Mucosa of descending colon (tissue), 3 donors: ENCODE data around the gene CTAGE1. TPM values are rescaled to one million over a fixed set of nuclear protein-coding genes. Genes with fewer than 3 reads are reported as not detected.

ENCODE experiments used
- ATAC-seq: fragments of 200-7000 bp; cut with Tn5 transposase; one replicate; pipeline ENCODE4 v1.9.1; 2020; ENCODE audit warnings: mild to moderate bottlenecking, moderate library complexity
- DNase-seq, 3 donors: peaks; one replicate each; pipeline ENCODE4 v3.0.0-alpha.2; 2020
- H3K36me3 ChIP-seq: fragments of 200-600 bp; one replicate; pipeline ENCODE4 v1.8.0; 2021; ENCODE audit warnings: low read depth, mild to moderate bottlenecking
- H3K4me1 ChIP-seq: fragments of 200-600 bp; one replicate; pipeline ENCODE4 v1.8.0; 2021; ENCODE audit warnings: low read depth, mild to moderate bottlenecking
- H3K4me3 ChIP-seq: fragments of 200-600 bp; one replicate; pipeline ENCODE4 v1.8.0; 2021; ENCODE audit warnings: mild to moderate bottlenecking
- H3K9me3 ChIP-seq: fragments of 200-600 bp; one replicate; pipeline ENCODE4 v1.8.0; 2021; ENCODE audit warnings: mild to moderate bottlenecking
- intact Hi-C, 2 donors: fragments of 100-400 bp; cut with DNase I in 1 of 2; cut with micrococcal nuclease in 1 of 2; formaldehyde crosslinking; loops; one replicate each; pipeline versions ENCODE4 v1.11.0 to v1.11.1; 2022; cut with DNase I, micrococcal nuclease
- total RNA-seq, 3 donors: library from RNA; stranded (reverse); fragmentation: NEBNext Ultra II Directional in 2 of 3; extraction: Animal tissue kit (Norgen Biotek cat#: 25700) in 2 of 3; gene quantifications; one replicate each; pipeline versions ENCODE4 v1.2.1 to v1.2.4, GENCODE V29; 2021 to 2023
- TF ChIP-seq, protein P1 (sequence below): fragments of 200-600 bp; IDR thresholded peaks from one replicate; pipeline ENCODE4 v1.8.0; 2022; ENCODE audit warnings: antibody characterized with exemption, mild to moderate bottlenecking
- donor health status: DM: no; HTN: no; CAD: no; lungs with moderate emphysema.
- donor health status: DM: no; HTN: no; CAD: no.
- donor health status: DM: no; HTN: yes; CAD: no.

Gene CTAGE1
- total RNA-seq, 3 donors from 2014 or later, result not detected

DNA sequence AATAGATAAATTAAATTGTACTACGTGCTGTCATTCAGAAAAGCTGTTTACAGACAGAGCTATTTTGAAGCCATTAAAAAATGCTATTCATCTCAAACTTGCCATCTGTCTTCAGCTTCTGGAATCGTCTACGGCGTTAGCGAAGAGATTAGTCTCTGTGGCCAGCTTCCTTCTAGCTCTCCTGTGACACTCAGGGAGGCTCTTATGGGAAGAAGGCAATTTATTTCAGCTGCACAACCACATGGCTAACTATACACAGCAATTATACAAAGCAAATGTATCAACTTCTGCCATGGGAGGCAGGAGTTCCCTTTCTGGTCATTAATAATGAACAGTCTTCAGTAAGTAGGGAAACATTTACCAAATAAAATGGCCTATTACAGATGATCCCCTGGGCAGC lies 6.3 kb downstream of the CTAGE1 start:
- Histone ChIP-seq H3K4me3 (no peak overlapping the region), H3K36me3 (no peaks in the 10 kb centered on the region), H3K9me3 (no peaks in the 10 kb centered on the region), H3K4me1 (no peaks in the 10 kb centered on the region)
- TF ChIP-seq, protein P1, sequence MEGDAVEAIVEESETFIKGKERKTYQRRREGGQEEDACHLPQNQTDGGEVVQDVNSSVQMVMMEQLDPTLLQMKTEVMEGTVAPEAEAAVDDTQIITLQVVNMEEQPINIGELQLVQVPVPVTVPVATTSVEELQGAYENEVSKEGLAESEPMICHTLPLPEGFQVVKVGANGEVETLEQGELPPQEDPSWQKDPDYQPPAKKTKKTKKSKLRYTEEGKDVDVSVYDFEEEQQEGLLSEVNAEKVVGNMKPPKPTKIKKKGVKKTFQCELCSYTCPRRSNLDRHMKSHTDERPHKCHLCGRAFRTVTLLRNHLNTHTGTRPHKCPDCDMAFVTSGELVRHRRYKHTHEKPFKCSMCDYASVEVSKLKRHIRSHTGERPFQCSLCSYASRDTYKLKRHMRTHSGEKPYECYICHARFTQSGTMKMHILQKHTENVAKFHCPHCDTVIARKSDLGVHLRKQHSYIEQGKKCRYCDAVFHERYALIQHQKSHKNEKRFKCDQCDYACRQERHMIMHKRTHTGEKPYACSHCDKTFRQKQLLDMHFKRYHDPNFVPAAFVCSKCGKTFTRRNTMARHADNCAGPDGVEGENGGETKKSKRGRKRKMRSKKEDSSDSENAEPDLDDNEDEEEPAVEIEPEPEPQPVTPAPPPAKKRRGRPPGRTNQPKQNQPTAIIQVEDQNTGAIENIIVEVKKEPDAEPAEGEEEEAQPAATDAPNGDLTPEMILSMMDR, result no peak
- intact Hi-C loops, result no loop called here
- no peak for DNase-seq
- ATAC-seq, result no peak

DNA sequence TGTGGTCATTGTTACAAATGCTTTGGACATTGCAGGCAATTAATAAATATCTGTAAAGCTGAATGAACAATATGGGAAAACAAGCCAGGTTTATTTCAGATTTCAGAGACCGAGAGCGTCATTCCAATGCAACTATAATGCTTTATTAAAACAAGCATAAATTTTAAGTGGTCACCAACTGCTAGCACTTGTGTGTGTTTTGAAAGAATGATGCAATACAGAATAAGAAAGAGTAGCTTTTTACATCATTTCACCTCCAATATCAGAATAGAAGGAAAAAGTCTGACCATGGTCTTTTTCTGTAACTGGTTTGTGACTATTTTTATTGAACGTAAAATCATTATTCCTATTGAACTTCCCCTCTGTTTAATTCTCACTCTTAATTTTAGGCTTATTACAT lies 7.6 kb downstream of the CTAGE1 start:
- no peaks in the 10 kb centered on the region for H3K4me1 ChIP-seq
- TF ChIP-seq, protein P1, result no peak
- intact Hi-C loops, result no loop called here
- DNase-seq (no peak), ATAC-seq (no peak)
- H3K4me3 ChIP-seq, result no peak overlapping the region
- peaks cover 2% of the 10 kb centered on the region for H3K9me3 ChIP-seq
- no peaks in the 10 kb centered on the region for H3K36me3 ChIP-seq

DNA sequence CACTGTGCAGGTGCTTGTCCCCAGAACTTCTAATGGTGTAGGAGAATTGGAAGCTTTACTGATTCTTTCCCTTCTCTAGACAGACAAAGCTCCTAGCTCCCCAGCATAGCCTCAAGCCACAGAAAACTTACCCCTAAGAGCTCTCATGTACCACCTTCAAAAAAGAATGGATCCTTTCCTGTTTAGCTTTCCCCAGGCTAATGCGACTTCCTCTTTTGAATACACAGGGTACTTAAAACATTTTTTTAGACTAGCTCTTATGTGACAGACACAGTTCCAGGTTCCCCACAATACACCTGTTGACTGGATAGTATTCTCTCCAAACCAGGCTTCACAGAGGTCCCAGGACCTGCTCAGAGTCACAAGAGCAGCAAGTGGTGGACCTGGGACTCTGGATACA lies 8.3 kb downstream of the CTAGE1 start:
- H3K9me3 ChIP-seq, result peaks cover 2% of the 10 kb centered on the region
- TF ChIP-seq, protein P1, result no peak
- no peaks in the 10 kb centered on the region for H3K4me1 ChIP-seq
- intact Hi-C loops, result no loop called here
- DNase-seq (no peak), ATAC-seq (no peak)
- H3K4me3 ChIP-seq, result no peak overlapping the region
- H3K36me3 ChIP-seq, result no peaks in the 10 kb centered on the region

DNA sequence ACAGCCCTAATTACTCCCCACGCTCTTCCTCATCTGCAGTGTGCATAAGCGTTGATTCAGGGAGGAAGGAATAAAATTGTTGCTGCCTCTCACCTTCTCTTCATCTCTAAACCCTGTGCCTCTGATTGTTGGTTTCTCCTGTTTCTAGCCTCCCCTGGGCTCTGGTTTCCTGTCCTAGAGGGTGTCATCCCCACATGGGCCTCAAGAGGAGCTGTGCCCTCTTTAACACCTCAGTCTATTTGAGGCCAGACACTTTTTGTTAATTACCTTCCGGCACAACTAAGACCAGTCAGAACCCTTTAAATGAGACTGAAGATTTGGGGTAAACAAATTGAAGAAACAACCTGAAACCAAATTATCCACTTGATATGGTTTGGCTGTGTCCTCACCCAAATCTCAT lies 9.7 kb downstream of the CTAGE1 start:
- DNase-seq, result no peak
- intact Hi-C loops, result no loop called here
- Histone ChIP-seq H3K36me3 (no peaks in the 10 kb centered on the region), H3K4me3 (no peak overlapping the region), H3K9me3 (peaks cover 2% of the 10 kb centered on the region), H3K4me1 (no peaks in the 10 kb centered on the region)
- no peak for ATAC-seq
- TF ChIP-seq, protein P1, result no peak

DNA sequence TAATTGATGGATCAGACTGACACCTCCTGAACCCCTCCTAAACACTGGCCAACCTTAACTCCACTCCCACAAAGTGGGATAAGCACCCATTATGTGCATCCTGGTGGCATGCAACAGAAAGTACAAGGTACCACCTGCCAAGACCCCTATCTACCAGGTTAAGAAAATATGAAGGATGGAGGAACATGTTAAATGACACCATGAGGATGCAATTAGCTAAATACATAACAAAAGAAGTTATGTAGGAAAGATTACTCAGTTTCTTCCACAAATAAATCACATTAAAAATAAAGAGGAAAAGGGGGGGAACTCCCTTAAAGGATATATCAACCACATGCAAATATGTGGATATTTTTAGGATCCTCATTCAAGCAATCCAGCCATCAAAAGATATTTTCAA lies 12.6 kb downstream of the CTAGE1 start:
- Histone ChIP-seq H3K9me3 (peaks cover 2% of the 10 kb centered on the region), H3K36me3 (no peaks in the 10 kb centered on the region), H3K4me3 (no peak overlapping the region), H3K4me1 (no peaks in the 10 kb centered on the region)
- ATAC-seq (no peak), DNase-seq (no peak)
- intact Hi-C loops, result no loop called here
- TF ChIP-seq, protein P1, result no peak

DNA sequence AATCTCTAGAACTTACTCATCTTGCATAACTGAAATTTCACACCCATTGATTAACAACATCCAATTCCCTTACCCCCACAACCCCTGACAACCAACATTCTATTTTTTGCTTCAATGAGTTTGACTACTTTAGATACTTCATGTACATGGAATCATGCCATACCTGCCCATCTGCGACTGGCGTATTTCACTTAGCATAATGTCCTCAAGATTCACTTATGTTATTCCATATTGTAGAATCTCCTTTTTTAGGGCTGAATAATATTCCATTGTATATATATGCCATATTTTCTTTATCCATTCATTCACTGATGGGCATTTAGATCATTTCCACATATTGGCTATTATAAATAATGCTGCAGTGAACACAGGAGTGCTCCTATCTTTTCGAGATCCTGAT lies 13.8 kb downstream of the CTAGE1 start:
- intact Hi-C loops, result no loop called here
- peaks cover 2% of the 10 kb centered on the region for H3K9me3 ChIP-seq
- no peaks in the 10 kb centered on the region for H3K4me1 ChIP-seq
- ATAC-seq, result no peak
- DNase-seq, result no peak
- H3K36me3 ChIP-seq, result no peaks in the 10 kb centered on the region
- TF ChIP-seq, protein P1, result no peak
- no peak overlapping the region for H3K4me3 ChIP-seq
